HG02588 (cell line): ENCODE data around the gene NKX2-1.

Experiments
- ATAC-seq: cut with Tn5 transposase; IDR thresholded peaks from one replicate; pipeline ENCODE4 v1.9.1; 2021; ENCODE audit warnings: mild to moderate bottlenecking, moderate library complexity; ENCODE audit not compliant: unreplicated experiment

Gene NKX2-1

GRCh38 chr14:36518031-36518585 is 1.9 kb downstream of the NKX2-1 start:
- no peak for ATAC-seq

GRCh38 chr14:36517242-36518030 is 2.6 kb downstream of the NKX2-1 start:
- no peak for ATAC-seq

GRCh38 chr14:36516719-36517241 is 3.3 kb downstream of the NKX2-1 start:
- ATAC-seq = no peak

- no peak for ATAC-seq
Observed at GRCh38 chr14:36515896-36516718, 3.9 kb downstream of the NKX2-1 start.

GRCh38 chr14:36515105-36515593 is 4.9 kb downstream of the NKX2-1 start:
- ATAC-seq = no peak

GRCh38 chr14:36514278-36515104 is 5.5 kb downstream of the NKX2-1 start:
- ATAC-seq = no peak

- ATAC-seq = no peak
Observed at GRCh38 chr14:36513451-36514277, 6.4 kb downstream of the NKX2-1 start.

- ATAC-seq = no peak
Observed at GRCh38 chr14:36513012-36513420, 7.0 kb downstream of the NKX2-1 start.

- ATAC-seq = no peak
Observed at GRCh38 chr14:36512585-36513003, 7.4 kb downstream of the NKX2-1 start.

- no peak for ATAC-seq
Observed at GRCh38 chr14:36511981-36512584, 7.9 kb downstream of the NKX2-1 start.

GRCh38 chr14:36510874-36511273 is 9.2 kb downstream of the NKX2-1 start:
- ATAC-seq = no peak

- no peak for ATAC-seq
Observed at GRCh38 chr14:36510078-36510799, 9.8 kb downstream of the NKX2-1 start.

- no peak for ATAC-seq
Observed at GRCh38 chr14:36509069-36509917, 10.7 kb downstream of the NKX2-1 start.

GRCh38 chr14:36508418-36509068 is 11.5 kb downstream of the NKX2-1 start:
- ATAC-seq = no peak

GRCh38 chr14:36507847-36508417 is 12.1 kb downstream of the NKX2-1 start:
- no peak for ATAC-seq

- ATAC-seq = no peak
Observed at GRCh38 chr14:36506732-36507614, 13.1 kb downstream of the NKX2-1 start.
